ENCODE results near the gene ZNF335.
A peak's percentile ranks its signal among the peaks of the same experiment; 100 is the strongest.
"Not testable (repeated sequence)": the region's sequence is repeated elsewhere in the genome, so short reads cannot be mapped to it uniquely, and the experiment has no call there.

The ZNF335 gene

DNA sequence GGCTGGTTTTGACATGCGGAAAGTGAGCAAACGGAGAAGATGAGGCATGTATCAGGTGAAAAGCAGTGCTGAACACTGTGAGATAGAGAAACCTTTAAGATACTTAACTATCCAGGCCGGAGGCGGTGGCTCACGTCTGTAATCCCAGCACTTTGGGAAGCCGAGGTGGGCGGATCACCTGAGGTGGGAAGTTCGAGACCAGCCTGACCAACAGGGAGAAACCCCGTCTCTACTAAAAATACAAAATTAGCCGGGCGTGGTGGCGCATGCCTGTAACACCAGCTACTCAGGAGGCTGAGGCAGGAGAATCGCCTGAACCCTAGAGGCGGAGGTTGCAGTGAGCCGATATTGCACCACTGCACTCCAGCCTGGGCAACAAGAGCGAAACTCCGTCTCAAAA lies 40.3 kb downstream of the ZNF335 start:
- DNase-seq = not testable (repeated sequence)

DNA sequence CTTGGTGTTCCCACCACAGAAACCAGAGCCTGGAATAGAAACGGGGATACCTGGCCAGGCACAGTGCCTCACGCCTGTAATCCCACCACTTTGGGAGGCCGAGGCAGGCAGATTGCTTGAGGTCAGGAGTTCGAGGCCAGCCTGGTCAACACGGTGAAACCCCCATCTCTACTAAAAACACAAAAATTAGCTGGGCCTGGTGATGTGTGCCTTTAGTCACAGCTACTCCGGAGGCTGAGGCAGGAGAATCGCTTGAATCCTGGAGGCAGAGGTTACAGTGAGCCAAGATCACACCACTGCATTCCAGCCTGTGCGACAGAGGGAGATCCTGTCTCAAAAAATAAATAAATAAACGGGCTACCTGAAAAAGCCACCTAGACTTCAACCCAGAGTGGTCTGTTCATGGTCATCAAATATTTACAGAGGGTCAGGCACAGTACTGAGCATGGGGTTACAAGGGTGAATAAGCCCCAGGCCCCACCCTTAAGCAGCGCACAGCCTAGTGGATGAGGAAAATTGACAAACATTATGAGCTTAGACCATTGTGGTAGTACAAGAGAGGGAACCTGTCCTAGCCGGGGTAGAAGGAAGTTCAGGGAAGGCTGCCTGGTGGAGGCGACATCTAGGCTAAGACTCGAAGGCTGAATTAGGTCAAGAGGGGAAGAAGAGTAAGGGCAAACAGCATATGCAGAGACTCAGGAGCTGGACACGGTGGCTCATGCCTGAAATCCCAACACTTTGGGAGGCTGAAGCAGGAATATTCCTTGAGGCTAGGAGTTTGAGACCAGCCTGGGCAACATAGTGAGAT lies 44.7 kb downstream of the ZNF335 start:
- peak; percentile 42 for DNase-seq

DNA sequence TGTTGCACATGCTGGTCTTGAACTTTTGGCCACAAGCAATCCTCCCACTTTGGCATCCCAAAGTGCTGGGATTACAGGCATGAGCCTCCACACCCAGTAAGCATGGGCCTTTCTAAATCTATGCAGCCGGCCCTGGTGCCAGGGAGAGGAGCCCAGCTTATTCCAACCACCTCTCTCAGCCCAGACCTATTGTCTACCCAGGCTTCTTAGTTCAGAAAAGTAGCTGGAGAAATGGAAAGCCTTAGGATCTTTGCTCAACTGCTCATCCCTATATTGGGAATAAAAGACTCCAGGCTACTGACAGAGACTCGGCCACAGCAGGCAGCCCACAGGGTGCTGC lies 45.3 kb downstream of the ZNF335 start:
- no peak for DNase-seq

DNA sequence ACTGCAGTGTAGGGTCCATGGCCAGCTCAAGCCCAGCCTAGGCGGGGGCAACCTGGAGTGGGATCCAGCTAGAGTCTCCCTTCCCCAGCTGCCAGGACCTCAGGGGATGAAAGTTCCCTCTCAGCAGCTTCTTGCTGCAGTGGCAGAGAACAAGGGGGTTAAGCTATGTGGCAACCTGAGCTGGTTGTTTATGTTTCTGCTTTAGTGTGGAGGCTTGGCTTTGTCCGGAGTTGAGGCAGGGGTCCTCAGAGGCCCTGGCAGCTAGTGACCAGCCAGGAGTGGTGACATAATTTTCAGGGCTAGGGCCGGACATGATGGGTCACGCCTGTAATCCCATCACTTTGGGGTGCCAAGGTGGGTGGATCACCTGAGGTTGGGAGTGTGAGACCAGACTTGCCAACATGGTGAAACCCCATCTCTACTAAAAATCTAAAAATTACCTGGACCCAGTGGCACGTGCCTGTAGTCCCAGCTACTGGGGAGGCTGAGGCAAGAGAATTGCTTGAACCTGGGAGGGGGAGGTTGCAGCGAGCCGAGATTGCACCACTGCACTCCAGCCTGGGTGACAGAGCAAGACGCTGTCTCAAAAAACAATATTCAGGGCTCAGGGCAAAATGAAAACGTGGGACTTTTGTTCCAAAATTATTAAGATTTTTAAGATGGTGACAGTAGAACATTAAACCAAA lies 46.0 kb downstream of the ZNF335 start:
- no peak for DNase-seq

DNA sequence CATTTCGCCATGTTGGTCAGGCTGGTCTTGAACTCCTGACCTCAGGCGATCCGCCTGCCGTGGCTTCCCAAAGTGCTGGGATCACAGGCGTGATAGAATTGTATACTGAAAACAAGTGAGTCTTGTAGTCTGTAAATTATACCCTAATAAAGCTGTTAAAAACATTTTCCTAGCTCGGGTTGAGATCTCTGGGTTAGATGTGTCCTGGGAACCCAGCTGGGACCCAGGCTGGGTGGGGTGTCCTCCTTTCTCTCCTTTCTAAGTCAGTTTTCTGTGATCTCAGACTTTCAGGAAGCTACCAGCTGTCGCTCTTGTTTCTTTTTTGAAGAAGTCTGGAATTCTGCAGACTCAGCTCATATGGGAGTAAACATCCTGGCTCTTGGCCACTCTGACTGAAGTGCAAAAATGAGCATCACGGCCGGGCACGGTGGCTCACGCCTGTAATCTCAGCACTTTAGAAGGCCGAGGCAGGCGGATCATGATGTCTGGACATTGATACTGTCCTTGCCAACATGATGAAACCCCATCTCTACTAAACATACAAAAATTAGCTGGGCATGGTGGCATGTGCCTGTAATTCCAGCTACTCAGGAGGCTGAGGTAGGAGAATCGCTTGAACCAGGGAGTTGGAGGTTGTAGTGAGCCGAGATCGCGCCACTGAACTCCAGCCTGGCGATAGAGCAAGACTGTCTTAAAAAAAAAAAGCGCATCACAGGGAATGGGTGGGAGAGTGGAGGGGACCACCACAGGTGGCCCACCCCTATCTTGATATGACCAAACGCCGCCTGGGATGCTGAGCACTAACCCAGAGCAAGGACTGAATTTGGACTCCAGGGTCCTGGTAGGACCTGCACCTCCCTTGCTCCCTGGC lies 47.4 kb downstream of the ZNF335 start:
- DNase-seq = peak; percentile 68

DNA sequence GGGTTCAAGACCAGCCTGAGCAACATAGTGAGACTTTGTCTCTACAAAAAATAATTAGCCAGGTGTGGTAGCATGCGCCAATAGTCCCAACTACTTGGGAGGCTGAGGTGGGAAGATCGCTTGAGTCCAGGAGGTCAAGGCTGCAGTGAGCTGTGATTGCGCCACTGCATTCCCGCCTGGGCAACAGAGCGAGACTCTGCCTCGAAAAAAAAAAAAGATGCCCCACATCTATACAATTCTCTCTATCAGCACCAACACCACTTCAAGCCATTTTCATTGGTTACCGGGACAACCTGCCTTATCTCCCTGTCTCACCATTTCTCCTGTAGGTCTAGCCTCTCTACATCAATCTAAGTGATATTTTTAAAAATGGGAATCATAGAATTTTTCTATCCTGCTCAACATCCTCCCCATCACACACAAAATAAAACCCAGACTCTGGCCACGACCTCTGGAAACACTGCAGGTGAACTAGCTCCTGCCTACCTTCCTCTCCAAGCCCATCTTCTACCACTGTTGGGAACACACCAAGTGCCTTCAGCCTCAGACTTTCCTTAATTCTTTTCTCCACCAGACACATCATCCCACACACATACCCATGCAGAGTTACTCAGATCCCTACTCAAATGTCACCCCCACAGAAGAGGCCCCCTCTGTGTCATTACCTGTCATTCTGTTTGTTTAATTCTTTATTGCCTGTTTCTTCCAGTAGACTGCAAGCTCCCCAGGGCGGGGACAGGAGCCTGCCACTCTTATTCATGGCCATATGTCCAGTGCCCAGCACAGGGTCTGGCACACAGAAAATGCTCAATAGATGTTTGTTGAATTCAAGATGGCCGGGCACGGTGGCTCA lies 50.4 kb downstream of the ZNF335 start:
- no peak for DNase-seq

DNA sequence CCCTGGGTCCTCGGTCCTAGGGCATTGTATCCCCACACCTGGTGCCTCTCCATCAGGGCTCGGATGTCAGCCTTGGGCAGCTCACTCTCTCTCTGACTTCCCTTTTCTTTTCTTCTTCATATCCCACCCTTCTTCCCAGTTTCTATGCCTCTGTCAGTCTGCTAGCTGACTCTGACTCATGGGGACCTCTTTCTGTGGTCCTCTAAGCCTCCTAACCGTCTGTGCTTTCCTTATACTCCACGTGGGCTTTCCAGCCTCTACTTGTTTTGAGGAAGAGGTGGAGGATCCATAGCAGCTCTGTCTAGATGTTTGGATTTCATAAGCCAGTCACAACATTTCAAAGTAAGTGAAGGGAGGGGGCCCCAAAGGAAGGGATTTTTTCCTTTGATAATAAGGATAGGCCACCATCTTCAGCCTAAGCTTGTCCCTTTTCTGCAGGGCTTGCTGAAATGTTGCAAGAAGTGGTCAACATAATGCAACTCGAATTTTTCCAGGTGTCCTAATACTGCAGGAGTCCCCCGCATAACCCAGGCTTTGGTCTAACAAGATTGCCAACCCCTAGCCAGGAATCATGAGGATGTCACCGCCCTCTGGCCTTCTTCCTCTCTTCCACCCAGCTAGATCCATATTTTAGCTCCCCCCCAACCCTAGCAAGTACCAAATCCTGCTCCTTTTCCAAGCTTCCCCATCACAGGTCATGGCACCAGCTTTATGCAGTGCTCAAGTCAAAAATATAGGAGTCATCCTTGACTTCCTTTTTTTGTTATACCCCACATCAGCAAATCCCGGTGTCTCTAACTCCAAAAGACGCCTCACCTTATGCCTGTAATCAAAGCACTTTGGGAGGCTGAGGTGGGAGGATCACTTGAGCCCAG lies 51.3 kb downstream of the ZNF335 start:
- no peak for DNase-seq

DNA sequence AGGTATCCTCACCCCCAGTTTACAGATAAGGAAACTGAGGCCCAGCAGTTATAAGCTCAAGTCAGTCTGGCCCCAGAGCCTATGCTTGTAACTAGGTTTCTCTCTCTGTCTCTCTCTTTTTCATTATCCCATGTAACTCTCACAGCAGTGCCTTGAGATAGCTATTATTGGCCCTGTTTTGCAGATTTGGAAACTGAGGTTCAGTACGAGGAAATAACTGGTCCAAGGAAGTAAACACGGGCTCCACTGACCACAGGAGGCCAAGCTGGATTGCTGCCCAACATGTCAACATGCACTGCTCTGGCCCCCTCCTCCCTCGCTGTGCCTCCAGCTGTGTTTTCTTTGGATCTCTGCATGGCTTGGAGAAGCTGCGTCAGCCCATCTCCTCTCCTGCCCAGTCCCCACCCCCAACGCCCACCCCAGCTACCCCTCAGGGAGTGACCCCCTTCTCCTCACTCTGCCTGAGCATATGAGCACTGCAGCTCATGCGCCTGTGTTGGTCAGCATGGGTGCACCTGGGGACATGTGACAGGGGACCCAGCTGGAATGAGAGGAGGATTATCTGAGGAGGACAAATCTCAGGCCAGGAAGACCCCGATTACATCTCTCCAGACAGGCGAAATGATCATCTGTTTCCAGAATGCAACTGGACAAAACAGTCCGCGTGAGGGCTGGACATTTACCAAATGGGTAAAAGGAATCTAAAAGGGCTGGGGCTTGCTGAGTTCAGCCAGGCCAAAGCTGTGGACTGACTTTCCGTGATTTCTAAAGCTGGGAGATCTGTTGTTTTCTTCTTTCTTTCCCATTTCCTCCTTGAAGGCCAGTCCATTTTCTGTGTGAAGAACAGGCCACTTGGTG lies 52.2 kb downstream of the ZNF335 start:
- no peak for DNase-seq

DNA sequence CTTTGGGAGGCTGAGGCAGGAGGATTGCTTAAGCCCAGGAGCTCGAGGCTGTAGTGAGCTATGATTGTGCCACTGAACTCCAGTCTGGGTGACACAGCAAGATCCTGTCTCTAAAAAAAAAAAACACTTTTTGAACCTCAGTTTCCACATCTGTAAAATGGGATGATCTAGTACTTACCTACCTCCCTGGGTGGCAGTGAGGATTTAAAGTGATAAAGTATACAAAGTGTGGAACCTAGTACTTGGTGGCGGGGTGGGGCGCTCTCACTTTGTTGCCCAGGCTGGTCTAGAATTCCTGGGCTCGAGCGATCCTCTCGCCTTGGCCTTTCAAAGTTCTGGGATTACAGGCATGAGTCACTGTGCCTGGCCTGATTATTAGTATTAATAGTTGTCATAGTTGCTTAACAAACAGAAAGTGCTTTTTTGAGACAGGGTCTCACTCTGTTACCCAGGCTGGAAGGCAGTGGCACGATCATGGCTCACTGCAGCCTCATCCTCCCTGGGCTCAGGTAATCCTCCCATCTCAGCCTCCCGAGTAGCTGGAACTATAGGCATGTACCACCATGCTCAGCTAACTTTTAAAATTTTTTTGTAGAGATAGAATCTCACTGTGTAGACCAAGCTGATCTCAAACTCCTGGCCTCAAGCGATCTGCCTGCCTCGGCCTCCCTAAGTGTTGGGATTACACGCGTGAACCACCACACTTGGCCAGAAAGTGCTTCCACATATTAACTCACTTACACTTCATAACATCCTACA lies 53.0 kb downstream of the ZNF335 start:
- DNase-seq = no peak

DNA sequence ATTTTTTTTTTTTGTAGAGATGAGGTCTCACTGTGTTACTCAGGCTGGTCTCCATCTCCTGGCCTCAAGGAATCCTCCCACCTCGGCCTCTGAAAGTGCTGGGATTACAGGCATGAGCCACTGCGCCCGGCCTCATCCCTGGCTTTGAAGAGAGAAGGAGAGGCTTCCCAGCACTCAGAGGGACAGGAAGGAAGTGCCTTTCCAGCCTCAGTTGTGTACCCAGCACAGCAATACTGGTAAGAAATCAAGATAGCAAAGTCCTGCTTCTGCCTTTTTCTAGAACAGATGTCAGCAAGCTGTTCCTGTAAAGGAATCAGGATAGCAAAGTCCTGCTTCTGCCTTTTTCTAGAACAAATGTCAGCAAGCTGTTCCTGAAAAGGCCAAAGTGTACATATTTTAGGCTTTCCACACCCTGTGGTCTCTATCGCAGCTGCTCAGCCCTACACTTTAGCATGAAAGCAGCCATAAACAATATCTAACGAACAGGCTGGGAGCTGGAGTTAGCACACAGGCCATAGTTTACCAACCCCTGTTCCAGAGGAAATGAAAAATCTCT lies 53.7 kb downstream of the ZNF335 start:
- no peak for DNase-seq

DNA sequence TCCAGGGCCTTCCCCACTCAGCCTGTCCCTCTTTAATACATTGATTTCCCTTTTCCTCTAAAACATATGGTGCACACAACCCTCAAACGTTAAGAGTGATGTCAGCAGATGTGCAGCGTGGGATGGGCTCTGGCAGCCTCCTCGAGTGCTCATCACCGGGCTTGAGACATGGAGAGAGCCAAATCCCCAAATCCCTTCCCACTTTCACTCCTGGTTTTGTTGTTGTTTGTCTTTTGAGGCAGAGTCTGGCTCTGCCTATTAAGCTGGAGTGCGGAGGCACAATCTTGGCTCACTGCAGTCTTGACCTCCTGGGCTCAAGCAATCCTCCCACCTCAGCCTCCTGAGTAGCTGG lies 54.2 kb downstream of the ZNF335 start:
- DNase-seq = no peak

DNA sequence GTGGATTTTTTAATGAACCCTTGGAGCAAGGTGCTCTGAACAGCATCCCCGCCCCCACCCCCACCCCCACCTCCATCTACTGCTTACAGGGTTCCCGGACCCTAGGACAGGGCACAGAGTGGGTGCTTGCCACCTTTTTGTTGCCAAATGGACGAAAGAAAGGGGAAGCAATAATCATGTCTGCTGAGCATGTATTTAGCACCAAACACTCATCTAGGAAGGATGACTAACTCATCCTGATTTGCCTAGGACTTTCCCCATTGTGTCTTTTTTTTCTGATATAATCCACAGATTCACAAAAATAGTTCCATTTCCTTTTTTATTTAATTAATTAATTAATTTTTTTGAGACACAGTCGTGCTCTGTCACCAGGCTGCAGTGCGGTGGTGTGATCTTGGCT lies 58.9 kb downstream of the ZNF335 start:
- DNase-seq = peak; percentile 23

DNA sequence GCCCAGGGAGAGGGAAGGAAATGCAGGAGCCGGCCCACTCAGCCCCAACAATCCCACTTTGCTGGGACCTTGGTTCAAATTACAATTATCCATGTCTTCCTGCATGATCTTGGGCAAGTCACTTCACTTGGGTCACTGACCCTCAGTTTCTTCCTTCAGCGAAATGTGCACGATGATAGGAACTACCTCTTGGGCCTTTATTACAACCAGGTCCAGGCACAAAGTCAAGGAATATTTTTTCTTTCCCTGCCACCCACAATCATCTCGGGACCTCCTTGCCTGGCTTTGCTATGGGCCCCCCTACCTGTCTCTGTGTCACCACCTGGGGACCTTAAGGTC lies 59.7 kb downstream of the ZNF335 start:
- DNase-seq = no peak

DNA sequence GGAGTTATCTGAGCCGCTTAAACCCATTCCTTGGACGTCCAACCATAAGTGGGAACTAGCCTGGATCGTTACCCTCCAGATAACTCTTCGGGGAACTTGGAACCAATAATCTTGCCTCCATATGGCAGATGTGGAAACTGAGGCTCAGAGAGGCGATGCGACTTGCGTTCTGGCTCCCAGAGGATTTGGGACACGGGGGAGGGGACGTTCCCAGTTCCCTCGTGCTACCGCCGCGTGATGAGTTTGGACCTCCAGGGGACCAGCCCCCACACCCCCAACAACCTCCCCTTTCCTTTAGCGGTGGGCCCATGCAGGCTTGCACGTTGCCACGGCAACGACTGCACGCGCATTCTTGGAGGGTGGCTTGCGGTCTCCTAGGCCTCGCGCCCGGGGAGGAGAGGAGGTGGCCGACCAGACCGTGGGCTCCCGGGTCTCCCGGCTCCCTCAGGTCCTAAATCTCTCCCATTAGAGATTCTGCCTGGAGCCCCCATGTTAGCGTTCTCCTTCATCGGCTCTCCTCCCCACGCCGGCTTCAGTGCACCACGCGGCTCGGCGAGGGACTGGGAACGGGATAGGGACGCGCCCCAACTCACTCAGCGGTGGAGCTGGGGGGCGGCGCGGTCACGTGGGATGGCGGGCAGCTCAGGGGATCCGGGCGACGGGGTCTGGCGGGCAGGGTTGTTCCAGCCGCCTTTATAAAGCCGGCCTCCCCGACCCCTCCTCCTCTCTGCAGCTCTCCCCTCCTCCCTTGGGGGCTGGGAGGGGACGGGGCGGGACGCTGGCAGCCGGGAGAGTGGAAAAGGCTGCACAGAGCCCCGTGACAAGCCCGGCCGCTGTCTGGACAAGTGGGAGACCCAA lies 60.3 kb downstream of the ZNF335 start, which contains the start of gene PLTP:
TSS of gene PLTP (minus strand) at position 670 of the 858 bp plus-strand sequence. CDS start 703 bp downstream, outside the sequence.
- peak; percentile 69 for DNase-seq

DNA sequence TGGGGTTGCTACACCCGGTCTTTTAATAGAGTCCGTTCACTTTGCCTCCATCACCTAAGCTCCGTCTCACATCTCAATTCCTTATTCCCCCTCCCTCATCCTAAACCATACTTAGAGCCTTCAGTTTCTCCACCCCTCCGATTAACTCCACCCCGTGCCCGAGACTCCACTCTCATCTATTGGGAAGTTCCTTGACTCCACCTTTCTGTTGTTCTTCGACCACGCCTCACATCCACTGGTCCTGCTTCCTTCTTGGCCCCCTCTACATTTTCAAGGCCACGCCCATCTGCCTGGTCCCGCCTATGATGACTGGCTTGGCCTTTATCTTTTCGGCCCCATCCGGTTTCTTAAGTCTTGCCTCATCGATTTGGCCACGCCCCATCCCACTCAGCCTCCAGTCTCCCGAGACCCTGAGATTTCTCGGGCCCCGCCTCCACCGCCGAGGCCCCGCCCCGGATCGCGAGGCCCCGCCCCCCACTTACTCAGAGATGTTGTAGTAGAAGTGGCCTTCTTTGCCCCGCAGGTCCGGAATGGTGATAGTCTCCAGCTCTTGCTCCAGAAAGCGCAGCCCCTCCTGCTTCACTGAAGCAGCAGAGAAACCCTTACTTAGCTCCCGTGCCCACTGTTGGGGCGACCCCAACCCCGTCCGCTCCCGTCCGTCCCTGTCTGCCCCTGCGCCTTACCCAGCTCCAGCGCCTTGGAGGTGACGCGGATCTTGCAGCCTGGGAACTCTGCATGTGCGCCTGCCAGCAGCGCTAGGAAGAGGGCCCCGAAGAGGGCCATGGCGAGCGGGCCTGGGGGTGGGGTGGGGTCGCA lies 61.1 kb downstream of the ZNF335 start:
- peak; percentile 92 for DNase-seq

DNA sequence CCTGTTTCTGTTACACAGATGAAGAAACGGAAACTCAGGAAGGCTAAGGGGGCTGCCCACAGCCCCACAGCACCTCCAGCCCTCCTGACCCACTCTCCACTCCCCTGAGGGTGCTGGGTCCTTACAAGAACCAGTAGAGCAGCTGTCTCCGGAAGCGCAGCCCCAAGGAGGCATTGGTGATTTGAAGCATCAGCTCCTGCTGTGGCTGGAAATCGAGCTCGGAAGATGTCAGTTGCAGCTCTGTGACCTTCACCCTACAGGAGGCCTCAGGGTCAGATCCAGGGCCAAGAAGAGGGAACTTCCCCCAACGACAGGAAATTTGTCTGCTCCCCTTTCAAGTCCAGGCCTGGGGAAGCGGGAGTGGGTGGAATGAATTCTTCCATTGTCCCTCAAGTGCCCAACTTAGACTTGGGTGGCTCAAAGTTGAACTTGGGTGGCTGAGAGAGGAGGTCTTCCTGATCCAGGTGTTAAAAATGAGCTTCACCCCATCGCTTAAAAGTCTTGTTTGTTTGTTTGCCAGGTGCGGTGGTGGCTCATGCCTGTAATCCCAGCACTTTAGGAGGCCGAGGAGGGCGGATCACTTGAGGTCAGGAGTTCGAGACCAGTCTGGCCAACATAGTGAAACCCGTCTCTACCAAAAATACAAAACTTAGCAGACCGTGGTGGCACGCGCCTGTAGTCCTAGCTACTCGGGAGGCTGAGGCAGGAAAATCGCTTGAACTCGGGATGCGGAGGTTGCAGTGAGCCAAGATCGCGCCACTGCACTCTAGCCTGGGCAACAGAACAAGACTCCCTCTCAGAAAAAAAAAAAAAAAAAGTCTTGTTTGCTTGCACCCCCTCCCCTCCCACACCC lies 62.0 kb downstream of the ZNF335 start:
- no peak for DNase-seq

DNA sequence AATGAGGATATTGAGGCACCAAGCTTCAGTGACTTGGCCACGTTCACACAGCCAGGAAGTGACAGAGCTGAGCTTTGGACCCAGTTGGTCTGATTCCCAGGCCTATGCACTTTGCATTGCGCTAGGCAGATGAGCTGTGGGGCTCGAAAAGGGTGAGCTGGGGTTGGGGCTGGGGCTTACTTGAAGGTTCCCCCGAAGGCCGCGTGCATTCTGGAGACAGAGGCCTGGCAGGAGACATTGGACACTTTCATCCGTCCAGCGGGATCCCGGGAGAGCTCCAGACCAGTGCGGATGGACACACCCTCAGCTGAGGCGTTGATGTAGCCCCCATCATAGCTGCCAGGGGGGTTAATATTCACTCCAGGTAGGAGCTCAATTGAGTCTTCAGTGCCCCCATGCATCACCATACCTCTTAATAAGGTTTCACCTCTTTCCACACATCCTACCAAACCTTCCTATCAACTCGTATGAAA lies 62.6 kb downstream of the ZNF335 start:
- DNase-seq = no peak

Measured in DMS53 (cell line).